IPS DF 6.9 (cell line): Measurements from ENCODE around the gene FAM107B.
"Not testable (repeated sequence)": the region's sequence is repeated elsewhere in the genome, so short reads cannot be mapped to it uniquely, and the experiment has no call there.

Experiments
- DNase-seq: peaks from one replicate; pipeline ENCODE4 v3.0.0-alpha.2; 2013; ENCODE audit warnings: low read depth, low spot score
- H3K27ac ChIP-seq: one replicate; pipeline ENCODE4 v1.5.1; 2013; ENCODE audit warnings: low read length, control low read depth
- H3K27me3 ChIP-seq: 2 replicates; pipeline ENCODE4 v1.6.1; 2013; ENCODE audit warnings: mild to moderate bottlenecking, low read length; ENCODE audit not compliant: control insufficient read depth, insufficient read depth
- H3K36me3 ChIP-seq: 2 replicates; pipeline ENCODE4 v1.6.1; 2013; ENCODE audit warnings: low read length; ENCODE audit not compliant: control insufficient read depth, insufficient read depth
- H3K4me1 ChIP-seq: 2 replicates; pipeline ENCODE4 v1.6.1; 2013; ENCODE audit warnings: low read length; ENCODE audit not compliant: control insufficient read depth, insufficient read depth
- H3K4me3 ChIP-seq: 2 replicates; pipeline ENCODE4 v1.5.1; 2013; ENCODE audit warnings: mild to moderate bottlenecking, low read length
- H3K9me3 ChIP-seq: 2 replicates; pipeline ENCODE4 v1.6.1; 2013; ENCODE audit warnings: low read length, inconsistent platforms; ENCODE audit not compliant: control insufficient read depth, insufficient read depth
- WGBS: extraction: QIAGEN DNeasy Blood & Tissue Kit; methylation state at CpG from one replicate; pipeline ENCODE4 v1.1.7; 2013; ENCODE audit warnings: mixed read lengths, missing lambda C conversion rate; ENCODE audit not compliant: insufficient read length, insufficient coverage; 5-methylcytosine and 5-hydroxymethylcytosine counted together

FAM107B gene

DNA sequence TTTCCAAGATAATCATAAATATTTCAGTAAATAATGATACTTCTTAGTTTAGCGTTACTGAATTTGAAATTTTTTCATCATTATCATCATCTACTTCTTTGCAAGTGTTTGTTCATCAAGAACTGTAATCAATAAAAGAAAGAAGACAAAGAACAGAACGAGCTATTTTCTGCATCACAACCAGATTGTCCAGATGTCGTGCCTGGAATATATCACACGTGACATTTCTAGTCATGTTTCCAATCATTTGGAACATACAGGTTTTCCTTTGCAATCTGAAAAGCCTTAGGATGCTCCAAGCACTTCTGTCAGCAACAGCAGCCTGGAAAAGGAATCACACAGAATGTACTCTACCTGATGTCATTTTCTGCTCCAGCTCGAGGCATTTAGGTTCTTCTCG lies 107.4 kb downstream of the FAM107B start:
- no peaks in the 10 kb centered on the region for H3K36me3 ChIP-seq
- no peaks in the 10 kb centered on the region; the same call in 1 of the 2 replicates for H3K4me1 ChIP-seq
- H3K27me3 ChIP-seq: no peaks in the 10 kb centered on the region
- no peak overlapping the region for H3K4me3 ChIP-seq
- no peak overlapping the region for H3K27ac ChIP-seq
- DNase-seq: no peak
- WGBS: no CpG with 5 or more reads among the region's 6 CpGs
- H3K9me3 ChIP-seq: no peaks in the 10 kb centered on the region

DNA sequence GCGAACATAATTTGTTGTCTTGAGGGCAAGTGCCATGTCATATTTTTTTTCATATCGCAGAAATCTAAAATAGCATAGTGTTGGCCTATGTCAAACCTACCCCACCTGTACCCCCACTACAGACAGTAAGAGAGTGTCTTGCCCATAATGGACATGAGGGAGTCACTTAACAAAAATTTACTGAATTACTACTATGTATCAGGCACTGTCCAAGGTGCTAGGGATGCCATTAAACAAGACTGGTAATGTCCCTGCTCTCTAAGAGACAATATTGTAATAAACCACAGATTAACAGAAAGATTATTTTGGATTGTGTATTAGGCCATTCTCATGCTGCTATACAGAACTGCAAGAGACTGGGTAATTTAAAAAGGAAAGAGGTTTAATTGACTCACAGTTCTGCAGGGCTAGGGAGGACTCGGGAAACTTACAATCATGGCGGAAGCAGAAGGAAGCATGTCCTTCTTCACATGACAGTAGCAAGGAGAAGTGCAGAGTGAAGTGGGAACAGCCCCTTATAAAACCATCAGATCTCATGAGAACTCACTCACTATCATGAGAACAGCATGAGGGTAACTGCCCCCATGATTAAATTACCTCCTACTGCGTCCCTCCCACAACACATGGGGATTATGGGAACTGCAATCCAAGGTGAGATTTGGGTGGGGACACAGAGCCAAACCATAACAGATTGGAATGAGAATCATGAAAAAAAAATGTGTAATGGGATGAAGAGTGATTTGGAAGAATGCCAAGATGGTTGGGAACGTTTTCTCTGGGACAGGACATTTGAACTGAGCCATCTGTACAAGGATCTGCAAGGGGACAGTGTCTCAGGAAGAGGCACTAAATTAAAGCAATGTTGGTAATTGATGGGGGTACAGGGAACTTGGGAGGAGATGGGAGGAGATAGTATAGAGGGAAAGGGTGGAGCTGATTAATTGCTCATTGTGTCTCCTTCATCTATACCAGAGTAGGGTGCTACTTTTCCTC lies 108.5 kb downstream of the FAM107B start:
- WGBS: no CpG with 5 or more reads among the region's 6 CpGs
- DNase-seq: no peak

DNA sequence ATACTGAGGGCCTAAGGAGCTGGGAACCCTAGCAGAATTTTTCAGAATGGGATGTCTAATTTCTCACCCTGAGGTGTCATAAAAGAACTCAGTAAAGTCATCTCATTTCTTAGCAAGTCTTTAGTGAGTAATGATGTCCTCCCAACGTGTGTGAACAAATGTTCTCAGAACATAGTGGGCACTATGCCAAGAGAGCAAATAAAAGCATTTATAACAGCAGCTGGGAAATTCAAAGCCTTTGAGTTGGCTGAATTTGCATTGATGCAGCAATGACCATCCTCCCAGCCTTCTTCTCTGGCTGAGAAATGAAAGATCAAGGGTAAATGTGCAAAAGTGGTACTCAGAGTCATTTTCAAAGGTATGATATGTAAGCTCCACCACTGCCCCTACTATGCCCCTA lies 109.4 kb downstream of the FAM107B start:
- H3K27ac ChIP-seq: no peak overlapping the region
- no peak for DNase-seq
- WGBS: no CpG with 5 or more reads among the region's 1 CpG

More for the DNA sequence above, 108.5 kb downstream of the FAM107B start:
- Histone ChIP-seq H3K36me3 (no peaks in the 10 kb centered on the region), H3K27me3 (no peaks in the 10 kb centered on the region), H3K4me3 (no peak overlapping the region), H3K9me3 (no peaks in the 10 kb centered on the region), H3K4me1 (no peaks in the 10 kb centered on the region; the same call in 1 of the 2 replicates), H3K27ac (no peak overlapping the region)

DNA sequence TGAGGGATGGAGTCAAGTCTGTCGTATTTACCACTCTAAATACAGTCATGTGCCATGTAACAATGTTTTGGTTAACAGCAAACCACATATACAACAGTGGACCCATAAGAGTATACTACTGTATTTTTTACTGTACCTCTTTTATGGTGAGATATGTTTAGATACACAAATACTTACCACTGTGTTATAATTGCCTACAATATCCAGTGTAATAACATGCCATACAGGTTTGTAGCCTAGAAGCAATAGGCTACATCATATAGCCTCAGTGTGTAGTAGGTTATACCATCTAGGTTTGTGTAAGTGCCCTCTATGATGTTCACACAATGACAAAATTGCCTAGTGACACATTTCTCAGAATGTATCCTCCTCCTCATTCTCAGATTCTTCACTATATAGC lies 110.4 kb downstream of the FAM107B start:
- Histone ChIP-seq H3K4me1 (no peaks in the 10 kb centered on the region), H3K4me3 (no peak overlapping the region), H3K27me3 (no peaks in the 10 kb centered on the region), H3K36me3 (no peaks in the 10 kb centered on the region), H3K27ac (no peak overlapping the region), H3K9me3 (no peaks in the 10 kb centered on the region)
- DNase-seq: no peak
- WGBS: no CpG with 5 or more reads among the region's 1 CpG

More for the DNA sequence above, 109.4 kb downstream of the FAM107B start:
- H3K27me3 ChIP-seq: no peaks in the 10 kb centered on the region
- H3K4me3 ChIP-seq: no peak overlapping the region
- H3K4me1 ChIP-seq: no peaks in the 10 kb centered on the region
- H3K36me3 ChIP-seq: no peaks in the 10 kb centered on the region
- no peaks in the 10 kb centered on the region for H3K9me3 ChIP-seq

DNA sequence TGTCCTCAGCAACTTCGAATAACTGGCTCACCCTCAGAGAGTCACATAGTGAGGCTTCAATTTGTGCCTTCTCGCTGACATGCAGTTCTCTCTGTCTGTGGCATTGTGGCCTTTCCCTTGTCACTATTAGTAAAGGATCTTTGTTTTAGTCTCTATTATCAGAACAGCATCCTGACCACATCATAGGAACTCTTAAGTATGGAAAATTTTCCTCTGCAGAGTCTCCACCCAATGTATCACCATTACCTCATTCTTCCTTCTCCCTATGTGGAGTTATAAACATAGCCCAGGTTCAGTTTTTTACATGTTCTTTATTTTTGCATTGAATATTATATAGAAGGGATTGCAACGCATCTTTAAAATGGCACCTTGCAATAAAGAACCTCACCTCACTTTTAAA lies 112.9 kb downstream of the FAM107B start:
- H3K4me3 ChIP-seq: no peak overlapping the region
- DNase-seq: no peak
- no peaks in the 10 kb centered on the region for H3K27me3 ChIP-seq
- H3K27ac ChIP-seq: no peak overlapping the region
- no peaks in the 10 kb centered on the region for H3K36me3 ChIP-seq
- no peaks in the 10 kb centered on the region for H3K4me1 ChIP-seq
- WGBS: no CpG with 5 or more reads among the region's 3 CpGs
- no peaks in the 10 kb centered on the region for H3K9me3 ChIP-seq

DNA sequence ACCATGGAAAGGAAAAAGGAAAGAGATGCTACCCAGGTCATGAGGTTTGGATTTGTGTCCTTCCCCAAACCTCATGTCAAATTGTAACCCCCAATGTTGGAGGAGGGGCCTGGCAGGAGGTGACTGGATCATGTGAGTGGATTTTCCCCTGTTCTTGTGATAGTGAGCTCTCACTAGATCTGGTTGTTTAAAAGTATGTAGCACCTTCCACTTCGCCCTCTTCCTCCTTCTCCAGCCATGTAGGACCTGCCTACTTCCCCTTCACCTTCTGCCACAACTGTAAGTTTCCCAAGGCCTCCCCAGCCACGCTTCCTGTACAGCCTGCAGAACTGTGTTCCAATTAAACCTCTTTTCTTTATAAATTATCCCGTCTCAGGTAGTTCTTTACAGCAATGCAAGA lies 113.9 kb downstream of the FAM107B start:
- Histone ChIP-seq H3K27me3 (no peaks in the 10 kb centered on the region), H3K4me3 (no peak overlapping the region), H3K9me3 (no peaks in the 10 kb centered on the region), H3K4me1 (no peaks in the 10 kb centered on the region), H3K36me3 (no peaks in the 10 kb centered on the region), H3K27ac (no peak overlapping the region)
- no peak for DNase-seq
- no CpG with 5 or more reads among the region's 3 CpGs for WGBS

DNA sequence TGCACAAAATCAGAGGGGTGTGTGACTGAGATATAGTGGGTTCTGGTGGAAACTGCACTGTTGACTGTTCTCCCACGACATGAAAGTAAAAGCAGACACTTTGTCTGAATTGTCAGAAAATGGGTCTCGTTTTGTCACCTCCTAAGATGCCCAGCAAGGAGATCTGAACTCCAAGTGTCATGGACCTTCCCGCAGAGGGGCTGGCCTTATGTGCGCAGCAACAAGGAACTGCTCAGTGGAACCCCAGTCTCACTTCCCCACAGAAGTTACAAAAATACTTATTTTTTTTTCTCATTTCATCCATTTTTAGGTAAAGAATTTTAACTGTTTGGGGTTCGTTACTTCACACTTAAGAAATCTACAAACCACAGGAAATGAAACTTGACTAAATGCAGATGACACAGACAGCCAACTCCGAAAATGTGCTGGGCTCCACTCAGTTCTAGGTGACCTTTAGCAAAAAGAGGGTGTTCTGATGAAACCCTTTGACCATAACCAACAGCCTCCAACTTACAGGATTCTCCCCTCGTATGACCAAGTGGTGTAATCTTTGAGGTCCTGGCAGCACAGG lies 115.0 kb downstream of the FAM107B start:
- H3K4me3 ChIP-seq: no peak overlapping the region
- H3K27ac ChIP-seq: no peak overlapping the region
- DNase-seq: no peak

DNA sequence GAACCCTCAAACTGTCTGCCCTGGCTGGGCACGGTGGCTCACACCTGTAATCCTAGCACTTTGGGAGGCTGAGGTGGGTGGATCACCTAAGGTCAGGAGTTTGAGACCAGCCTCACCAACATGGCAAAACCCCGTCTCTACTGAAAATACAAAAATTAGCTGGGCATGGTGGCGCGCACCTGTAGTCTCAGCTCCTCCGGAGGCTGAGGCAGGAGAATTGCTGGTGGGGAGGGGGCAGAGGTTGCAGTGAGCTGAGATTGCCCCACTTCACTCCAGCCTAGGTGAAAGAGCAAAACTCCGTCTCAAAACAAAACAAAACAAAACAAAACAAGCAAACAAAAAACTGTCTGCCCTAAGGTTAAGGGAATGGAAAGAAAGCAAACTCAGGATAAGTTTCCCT lies 115.6 kb downstream of the FAM107B start:
- not testable (repeated sequence) for H3K4me1 ChIP-seq, DNase-seq, H3K9me3 ChIP-seq, H3K4me3 ChIP-seq, H3K27ac ChIP-seq, H3K36me3 ChIP-seq, H3K27me3 ChIP-seq
- WGBS: no CpG with 5 or more reads among the region's 6 CpGs

More for the DNA sequence above, 115.0 kb downstream of the FAM107B start:
- Histone ChIP-seq H3K27me3 (no peaks in the 10 kb centered on the region), H3K36me3 (no peaks in the 10 kb centered on the region), H3K9me3 (no peaks in the 10 kb centered on the region), H3K4me1 (no peaks in the 10 kb centered on the region; the same call in 1 of the 2 replicates)
- no CpG with 5 or more reads among the region's 7 CpGs for WGBS

DNA sequence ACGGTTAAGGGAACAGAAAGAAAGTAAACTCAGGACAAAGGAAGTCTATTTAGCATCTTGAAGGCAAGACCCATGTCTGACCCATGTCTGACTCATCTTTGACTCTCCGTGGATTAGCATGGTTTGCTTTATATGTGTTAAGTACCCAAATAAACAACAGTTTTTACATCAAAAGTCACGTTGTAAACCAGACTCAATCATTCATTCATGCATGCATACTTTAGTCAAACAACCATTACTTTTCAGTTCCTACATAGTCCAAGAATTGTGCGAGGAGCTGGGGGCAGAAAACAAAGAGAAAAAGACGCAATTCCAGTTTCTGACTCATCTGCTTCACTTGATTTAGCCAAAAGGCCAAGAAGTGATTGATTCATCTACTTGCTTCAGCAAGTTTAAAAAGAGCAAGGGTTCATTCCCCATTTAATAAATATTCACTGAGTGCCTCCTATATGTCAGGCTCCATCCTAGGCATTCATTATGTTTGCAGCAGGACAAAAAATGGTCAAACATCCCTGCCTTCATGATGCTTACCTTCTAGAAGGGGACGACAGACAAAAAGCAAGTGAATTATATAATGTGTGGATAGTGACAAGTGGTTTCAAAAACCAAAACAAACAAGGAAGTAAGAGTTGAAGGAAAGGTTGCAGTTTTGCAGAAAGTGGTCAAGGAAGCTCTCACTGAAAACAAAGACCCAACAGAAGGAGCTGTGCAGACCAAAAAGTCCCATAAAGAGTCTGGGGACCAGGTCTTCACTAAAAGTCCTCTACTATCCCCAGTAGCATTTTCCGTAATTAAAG lies 116.2 kb downstream of the FAM107B start:
- no peak for DNase-seq
- Histone ChIP-seq H3K4me3 (no peak overlapping the region), H3K27ac (no peak overlapping the region), H3K9me3 (no peaks in the 10 kb centered on the region), H3K4me1 (no peaks in the 10 kb centered on the region; the same call in 1 of the 2 replicates), H3K27me3 (no peaks in the 10 kb centered on the region), H3K36me3 (no peaks in the 10 kb centered on the region)
- WGBS: no CpG with 5 or more reads among the region's 7 CpGs

DNA sequence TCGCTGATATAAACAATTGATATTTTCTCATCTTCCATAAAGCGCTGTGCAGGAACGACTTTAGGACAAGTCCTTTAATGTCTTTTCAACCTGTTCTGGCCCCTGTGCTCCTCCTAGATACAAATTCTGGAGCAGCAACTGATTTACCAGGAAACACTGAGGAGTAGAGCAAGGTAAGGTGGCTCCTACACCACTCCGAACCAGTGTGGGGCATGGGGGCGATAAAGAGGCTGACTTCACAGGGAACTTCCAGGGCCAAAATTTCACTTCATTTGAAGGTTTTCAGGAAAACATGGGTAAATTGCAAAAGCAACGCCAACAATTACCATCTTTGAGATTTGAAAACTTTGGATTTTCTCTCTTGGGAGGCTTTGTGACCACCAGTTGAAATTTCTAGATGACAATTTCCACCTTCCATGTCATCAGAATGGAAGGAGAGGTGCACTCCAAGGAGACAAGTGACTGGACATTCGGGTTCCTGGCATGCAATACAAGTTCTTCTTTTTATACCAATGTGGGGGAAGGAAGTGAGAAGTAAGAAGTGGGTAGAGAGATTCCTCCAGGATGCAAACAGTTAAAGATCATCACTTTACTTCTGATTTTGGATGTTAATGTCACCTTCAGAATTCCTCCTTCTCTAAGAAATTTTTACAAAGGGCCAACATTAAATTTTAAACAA lies 118.5 kb downstream of the FAM107B start:
- H3K9me3 ChIP-seq: no peaks in the 10 kb centered on the region
- no peaks in the 10 kb centered on the region; the same call in 1 of the 2 replicates for H3K4me1 ChIP-seq
- WGBS: no CpG with 5 or more reads among the region's 7 CpGs
- no peak overlapping the region for H3K27ac ChIP-seq
- no peak for DNase-seq
- no peak overlapping the region for H3K4me3 ChIP-seq
- H3K27me3 ChIP-seq: no peaks in the 10 kb centered on the region
- no peaks in the 10 kb centered on the region for H3K36me3 ChIP-seq
